NCI-H526 treated with DMSO at 0.1 percent for 48 hours (cell line): ENCODE results near the gene PDCD1.
"Not testable (repeated sequence)": the region's sequence is repeated elsewhere in the genome, so short reads cannot be mapped to it uniquely, and the experiment has no call there.

Experiments
- DNase-seq: peaks from one replicate; lab custom pipeline; 2025; lab: John Stamatoyannopoulos, UW

The PDCD1 gene

DNA sequence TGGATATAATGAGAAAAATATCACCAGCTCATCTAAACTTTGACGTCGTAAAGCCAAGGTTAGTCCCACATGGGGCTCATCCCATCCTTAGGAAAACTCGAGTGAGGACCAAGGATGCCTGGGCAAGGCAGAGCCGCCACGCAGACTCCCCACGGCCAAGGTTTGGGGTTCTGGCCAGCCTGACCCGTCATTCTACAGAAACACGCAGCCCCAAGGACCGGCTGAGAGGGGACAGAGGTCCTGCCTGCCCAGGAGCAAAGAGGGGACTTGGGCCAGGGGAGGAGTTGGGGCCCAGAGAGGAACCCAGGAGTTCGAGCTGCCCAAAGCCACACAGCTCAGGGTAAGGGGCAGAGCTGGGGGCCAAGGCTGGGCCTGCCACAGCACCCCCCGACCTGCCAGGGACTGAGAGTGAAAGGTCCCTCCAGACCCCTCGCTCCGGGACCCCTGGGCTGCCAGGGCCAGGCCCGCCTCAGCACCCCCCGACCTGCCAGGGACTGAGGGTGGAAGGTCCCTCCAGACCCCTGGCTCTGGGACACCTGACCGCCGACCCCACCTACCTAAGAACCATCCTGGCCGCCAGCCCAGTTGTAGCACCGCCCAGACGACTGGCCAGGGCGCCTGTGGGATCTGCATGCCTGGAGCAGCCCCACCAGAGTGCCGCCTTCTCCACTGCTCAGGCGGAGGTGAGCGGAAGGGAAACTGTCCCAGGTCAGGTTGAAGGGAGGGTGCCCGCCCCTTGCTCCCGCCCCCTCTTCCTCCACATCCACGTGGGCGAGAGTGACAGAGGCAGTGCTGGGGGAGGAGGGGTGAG lies at the start of gene PDCD1:
Gene PDCD1, minus strand, starts transcription at position 689 of the 811 bp plus-strand sequence. Its CDS starts 56 bp downstream, at position 633.
- no peak for DNase-seq

DNA sequence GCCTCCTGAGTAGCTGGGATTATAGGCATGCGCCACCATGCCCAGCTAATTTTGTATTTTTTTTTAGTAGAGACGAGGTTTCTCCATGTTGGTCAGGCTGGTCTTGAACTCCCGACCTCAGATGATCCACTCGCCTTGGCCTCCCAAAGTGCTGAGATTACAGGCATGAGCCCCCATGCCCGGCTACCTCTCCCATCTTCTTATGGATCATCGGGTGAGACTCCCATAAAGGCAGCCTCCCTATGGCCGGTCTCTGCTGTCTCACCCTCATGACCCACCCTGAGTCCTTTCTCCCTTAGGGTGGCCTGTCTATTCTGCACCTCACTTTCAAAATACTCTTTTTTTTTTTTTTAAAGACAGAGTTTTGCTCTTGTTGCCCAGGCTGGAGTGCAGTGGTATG lies 49.1 kb upstream of the PDCD1 start:
- not testable (repeated sequence) for DNase-seq

DNA sequence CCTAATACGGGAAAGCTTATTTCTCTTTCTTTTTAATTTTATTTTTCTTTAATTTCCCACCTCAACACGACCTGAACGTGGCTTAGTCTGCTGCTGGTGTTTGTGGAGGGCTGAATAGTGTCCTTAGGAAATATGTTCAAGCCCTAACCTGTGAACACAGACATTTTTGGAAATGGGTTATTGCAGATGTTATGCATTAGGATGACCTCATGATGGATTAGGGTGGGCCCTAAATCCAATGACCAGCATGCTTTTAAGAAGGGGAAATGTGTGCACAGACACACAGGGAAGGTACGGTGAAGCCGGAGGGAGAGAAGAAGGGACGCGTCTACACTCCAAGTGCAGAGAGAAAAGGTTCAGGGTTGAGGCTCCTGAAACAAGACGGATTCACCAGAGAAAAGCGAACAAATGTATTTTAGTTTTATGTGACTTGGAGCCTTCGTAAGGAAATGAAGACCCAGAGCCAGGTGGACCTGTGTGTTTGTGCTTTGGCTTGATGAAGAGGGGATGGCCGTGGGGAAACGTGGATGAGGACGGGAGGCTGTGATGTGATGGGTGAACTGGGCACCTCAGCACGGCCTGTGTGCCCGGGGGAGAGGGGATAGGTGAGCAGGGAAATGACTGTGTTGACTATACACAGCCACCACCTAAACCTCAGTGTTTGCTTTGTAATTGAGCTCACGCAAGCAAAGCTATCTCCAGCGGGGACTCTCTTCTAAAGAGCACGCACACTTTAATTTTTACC lies 48.3 kb upstream of the PDCD1 start:
- no peak for DNase-seq

DNA sequence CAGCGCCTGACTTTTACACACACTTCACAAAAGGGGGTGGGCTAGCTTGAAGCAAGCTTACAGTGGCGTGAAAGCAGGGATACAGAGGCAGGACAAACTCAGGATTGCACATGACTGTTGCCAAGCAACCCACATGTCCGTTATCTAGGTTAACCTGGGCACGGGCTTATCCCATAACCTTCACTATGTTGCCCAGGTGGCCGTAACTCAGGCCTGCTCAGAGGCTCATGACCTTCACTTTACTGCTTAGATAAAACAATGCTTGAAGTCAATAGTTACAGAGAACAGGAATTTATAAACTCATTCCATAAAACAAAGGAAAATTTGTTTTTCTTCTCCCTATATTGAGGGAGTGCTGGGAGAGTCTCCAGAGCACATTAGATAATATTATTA lies 47.7 kb upstream of the PDCD1 start:
- not testable (repeated sequence) for DNase-seq

DNA sequence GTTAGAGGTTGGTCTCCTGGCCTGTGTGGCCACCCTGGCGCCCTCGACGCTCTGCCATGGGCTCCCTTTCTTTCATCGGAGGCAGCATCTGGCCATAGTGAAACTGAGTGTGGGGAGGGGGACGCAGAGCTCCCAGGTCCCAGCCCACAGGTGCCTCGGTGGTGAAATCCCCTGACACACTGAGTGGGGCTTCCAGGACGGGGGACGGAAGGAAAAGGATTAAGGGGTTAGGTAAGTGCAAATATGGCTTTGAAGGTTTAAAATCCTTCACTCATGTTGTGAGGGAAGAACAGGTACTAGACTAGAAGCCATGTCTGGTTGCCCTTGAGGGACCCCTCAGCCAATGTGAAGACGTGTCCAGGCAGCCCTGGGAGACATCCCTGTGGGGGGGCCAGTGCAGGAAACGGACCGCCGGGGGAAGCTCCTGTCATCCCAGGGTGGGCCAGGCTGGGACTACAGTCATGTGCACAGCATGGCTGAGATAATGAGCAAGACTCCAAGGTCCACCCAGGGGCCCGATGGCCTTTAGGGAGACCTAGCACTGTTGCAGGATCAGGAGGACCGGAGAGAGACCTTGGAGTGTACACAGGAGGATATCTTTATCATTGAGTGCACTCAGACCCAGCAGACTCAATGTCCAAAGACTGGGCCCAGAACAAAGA lies 47.2 kb upstream of the PDCD1 start:
- DNase-seq = no peak

DNA sequence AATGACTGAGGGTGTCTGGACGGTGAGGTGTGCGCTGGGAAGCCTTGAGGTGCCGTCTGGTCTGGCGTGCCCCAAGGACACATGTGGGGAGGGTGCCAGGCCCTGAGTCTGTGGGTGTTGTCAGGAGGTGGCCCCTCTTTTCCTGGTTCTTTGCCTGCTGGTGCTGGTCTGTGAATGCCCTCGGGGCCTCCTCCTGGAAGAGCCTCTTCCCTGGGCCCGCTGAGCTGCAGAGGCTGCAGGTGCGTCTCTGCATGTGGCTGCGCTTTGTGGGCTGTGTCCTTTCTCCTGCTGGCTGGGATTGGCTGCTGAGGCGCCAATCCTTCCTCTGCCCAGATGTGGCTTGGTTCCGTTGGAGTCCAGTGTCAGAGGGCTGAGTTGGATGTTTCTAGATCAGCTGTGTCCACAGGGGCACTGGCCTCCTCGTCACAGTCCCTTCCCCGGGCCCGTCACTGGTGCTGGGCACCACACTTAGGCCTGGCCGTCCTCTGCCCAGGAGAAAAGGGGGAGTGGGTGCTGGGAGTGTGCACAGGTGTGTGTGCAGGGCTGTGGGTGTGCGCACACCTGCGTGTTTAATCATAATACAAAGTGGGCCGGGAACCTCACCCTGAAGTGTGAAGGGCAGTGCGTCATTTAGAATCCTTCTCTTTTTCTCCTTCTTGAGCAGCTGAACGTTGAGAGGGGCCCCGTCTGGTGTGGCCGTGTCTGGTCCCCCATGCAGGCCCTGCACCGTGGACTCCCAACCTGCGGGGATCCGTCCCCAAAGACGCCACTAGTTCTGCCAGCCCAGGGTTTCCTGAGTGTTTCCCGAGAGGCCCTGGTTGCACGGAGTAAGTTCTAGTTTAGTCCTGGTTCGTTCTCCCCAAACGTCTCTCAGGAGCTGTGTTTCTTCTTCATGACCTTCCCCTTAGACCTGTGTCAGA lies 46.4 kb upstream of the PDCD1 start:
- DNase-seq = no peak

DNA sequence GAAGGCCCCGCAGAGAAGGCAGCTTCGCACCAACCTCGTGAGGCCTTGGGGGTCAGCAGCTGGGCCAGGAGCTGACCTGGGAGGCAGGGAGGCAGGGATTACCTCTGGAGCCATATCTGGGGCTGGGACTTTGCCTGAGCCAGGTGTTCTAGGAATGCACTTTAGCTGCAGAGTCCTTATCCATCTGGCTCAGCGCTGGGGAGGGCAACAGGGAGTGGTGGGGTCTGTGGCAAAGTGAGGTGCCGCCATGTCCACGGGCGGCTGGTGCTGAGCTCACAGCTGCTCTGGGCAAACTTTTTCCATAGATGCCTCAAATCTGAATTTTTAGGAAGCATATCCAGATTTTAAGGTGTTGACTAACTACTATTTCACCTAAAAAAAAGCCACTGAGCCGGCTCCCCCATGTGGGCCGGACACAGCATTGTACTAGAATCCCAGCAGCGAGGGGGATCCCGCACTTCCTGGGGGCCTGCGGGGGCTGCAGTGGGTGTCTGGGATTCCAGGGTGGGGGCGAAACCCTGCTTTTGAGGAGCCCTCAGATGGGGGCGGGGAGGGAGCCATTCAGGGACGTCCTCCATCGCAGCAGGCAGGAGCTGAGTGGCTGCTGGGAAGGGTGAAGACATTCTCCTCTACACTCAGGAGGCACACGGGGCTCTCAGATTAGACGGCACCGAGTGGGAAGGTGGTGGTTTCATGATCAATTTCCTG lies 45.5 kb upstream of the PDCD1 start:
- no peak for DNase-seq

DNA sequence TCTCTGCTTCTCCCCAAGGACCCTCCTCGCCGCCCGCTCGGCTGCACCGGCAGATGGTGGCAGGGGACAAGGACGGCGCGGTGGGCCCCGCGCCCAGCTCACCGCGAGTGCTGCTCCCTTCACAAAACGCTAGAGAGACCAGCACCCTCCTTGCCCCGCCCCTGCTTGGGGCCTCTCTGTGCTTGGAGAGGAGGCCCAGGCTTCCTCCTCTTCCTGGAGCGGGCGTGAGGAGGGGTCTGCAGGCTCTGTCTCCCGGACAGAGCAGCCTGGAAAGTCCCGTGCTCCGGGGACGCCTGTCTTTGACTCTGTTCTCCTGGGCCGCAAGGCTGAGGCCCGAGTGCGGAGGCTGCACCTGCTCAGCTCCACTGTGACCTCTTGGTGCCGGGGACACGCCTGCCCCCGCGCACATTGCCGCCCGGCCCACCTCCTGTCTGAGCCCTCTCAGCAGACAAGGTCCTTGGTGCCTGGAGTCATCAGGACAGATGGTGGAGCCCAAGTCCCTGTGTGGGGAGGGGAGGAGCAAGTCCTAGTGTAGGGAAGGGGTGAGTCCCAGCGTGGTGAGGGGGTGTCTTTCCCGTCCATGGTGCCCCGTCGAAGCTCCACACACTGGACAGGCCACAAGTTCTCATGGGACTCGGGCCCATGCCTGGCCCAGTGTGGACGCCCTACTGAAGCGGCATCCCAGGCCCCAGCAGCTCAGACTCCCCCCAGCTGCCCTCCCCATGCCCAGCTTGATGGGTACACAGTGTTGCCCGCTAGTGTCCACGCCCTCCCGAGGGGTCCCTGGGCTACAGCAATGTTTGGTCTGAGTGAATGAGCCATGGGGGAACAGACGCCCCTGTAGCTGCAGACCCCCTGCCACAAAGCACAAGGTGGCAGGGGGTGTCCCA lies 44.7 kb upstream of the PDCD1 start:
- DNase-seq = no peak

DNA sequence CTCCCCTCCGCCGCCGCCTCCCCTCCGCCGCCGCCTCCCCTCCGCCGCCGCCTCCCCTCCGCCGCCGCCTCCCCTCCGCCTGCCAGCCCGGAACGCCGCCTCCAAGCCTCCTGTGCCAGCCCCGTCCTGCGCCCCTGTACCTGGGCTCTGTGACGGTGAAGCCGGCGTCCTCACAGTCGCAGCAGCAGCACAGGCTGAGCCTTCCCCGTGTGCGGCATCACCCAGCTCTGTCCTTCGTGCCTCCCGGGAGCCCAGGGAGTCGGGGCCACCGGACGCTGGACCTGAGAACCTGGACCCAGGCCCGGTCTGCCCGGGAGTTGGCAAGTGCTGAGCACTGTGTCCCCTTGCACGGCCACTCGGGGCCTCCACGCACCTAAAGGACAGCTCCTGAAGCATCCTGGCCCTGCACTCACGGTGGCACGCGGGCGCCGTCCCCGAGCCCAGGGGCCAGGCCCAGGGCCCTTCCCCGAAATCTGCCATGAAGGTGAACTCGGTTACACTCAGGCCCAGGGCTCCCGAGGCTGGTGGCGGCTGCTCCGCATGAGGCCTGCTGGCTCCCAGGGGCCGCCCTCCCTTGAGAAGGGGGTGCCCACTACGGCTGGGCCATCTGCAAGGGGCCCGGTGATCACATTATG lies 43.8 kb upstream of the PDCD1 start:
- no peak for DNase-seq

DNA sequence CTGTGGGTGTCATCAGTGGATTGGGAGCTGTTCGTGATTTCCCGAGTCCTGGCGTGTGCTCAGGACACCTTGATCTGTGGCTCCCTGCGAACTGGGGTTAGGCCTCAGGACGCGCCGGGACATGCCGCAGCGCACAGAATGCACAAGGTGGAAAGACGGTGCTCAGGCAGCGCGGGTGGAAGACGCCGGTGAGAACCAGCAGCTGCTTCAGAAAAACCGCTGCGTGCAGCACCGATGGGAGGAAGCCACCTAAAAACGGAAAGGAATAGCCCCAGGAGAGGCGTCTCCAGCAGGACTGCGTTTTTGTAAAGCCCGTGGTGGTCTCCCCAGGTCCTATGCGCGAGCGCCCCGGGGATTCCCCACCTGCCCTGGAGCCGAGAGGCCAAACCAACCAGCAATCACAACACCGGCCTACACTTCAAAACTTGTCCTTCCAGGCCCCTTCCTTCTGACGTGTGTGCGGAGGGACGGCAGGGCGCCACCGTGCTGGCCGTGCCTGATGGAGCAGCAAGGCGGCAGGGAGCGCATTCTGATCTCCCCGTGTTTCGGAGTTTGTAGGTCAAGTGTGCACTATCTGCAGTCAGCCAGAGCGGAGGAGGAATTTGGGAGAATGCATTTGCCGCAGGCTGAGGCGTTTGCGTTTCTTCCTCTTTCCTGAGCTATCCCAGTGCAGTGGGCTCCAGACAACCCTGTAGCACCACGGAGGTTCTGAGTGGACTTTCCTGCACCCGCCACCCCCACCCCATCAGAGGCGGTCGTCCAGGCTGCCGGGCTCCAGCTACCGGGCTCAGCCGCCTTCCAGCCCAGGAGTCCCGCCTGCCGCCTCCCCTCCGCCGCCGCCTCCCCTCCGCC lies 43.0 kb upstream of the PDCD1 start:
- no peak for DNase-seq

DNA sequence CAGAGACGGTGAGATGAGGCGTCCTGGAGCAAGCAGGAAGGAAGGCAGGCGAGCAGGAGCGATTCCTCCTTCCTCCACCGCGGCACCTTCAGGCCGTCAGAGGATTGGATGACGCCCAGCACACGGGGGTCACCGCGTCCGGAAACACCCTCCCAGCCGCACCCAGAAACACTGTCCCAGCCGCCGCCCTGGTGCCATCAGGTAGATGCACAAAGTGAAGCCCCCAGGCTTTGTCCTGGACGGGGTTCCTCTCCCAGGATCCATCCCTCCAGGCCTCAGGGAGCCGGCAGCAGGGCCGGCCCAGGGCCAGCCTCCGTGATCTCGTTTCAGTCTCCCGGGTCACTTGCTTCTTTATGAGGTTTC lies 42.3 kb upstream of the PDCD1 start:
- DNase-seq = no peak

DNA sequence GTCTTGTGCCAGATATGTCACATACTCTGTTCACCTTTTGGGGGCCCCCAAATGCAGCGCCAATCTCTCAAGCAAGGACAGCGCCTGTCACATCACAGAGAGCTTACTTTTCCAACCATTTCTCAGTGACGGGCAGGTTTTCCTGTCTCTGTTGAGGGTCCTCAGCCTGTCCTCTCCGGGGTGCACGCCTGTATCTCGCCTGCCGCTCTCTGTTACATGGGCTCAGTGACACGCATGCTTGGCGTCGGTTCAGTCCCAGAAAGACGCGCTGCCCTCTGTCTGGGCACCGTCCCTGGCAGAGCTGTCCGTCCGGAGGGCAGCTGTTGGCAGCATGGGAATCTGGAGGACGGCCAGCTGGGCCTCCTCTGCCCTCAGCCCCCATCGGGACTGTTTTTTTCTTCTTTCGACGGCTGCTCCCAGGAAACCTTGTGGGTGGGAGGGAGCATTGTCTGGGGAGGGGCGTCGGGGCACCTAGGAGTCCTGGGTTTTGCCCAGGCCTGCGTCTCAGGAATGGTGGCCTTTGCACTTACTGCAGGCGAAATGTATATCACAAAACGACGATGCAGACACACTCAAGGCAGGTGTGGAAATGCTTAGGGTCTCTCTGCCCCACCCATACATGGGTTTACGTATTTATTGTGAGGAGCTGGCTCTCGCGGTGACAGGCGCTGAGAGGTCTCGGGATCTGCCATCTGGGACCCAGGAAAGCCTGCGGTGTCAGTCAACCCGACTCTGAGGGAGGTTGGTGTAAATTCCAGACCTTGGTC lies 41.7 kb upstream of the PDCD1 start:
- no peak for DNase-seq

DNA sequence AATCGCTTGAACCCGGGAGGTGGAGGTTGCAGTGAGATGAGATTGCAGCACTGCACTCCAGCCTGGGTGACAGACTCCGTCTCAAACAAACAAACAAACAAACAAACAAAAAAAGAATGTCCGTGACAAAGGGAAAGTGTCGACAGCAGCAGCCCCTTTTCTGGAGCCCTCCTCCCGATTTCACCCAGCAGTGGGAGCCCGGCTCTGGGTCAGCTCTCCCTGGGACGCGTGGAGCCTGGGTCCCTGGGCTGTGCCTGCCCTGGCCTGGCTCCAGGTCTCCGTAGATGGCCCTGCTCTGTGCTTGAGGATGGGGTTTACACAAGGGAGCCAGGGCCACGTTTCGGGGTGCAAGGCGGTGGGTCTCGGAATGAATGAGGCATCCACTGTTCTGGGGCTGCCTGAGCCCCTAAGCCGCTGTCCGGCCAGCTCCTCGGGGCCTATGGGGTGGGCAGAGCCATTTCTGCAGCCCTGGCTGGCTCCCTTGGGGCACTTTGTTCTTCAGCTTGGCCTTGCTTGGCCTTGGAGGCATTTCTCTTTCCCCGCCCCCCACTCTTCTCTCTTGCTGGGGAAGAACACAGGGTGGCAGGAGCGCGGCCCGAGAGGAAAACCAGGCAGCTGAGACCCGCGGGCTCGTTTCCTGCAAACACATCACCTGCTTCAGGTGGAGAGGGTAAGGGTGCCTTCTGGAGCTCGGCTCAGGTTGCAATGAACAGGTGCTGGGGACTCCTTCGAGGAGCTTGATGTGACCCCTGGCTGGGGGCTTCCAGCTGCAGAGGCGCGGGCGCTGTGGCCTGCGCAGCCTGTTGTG lies 40.0 kb upstream of the PDCD1 start:
- DNase-seq = no peak

DNA sequence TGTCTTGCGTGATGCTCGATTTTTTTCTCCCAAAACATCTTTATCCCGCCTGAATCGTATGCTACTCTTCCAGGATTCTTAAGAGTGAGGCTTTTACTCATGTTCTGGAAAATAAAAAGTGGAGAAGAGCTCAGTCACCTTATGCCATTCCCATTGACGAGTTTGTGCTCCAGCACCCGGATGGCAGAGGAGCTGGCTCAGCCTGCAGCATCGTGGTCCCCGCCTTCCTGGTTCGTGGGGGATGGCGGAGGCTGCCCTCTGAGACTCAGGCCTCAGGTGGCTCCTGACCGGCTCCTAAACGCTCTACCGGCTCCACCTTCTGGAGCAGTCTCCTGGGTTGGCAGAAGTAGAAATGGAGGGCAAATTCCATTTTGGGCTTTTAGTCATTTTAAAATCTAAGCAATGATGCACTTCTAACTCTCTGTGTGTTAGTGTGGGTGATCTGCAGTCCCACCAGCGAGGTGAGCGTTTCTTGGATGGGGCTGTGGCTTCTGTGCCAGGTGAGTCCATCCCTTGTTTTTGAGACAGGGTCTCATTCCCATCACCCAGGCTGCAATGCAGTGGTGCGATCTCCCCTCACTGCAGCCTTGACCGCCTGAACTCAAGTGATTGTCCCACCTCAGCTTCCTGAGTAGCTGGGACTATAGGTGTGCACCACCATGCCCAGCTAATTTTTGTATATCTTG lies 38.7 kb upstream of the PDCD1 start:
- DNase-seq = no peak

DNA sequence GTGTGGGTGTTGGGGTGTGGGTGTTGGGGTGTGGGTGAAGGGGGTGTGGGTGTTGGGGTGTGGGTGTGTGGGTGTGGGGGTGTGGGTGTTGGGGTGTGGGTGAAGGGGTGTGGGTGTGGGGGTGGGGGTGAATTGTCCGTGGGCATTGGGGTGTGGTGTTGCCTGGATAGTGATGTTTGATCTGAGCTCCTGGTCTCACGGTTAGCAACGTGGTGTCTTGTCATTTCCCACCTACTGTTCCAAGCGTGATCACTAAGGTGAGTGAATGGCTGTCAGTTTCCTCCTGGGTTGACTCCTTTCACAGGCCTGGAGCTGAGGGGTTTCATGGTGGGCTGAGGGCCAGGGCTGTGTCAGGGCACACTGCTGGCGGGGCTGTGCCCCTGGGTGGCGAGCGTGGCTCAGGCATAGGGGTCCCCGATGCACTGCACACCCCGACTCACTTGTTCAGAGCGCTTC lies 38.1 kb upstream of the PDCD1 start:
- DNase-seq = no peak
